Upper lobe of left lung (tissue), 6 donors: ENCODE data around the gene UBL3. TPM values are rescaled to one million over a fixed set of nuclear protein-coding genes. Genes with fewer than 3 reads are reported as not detected.

ENCODE experiments used
- ATAC-seq, 2 donors: fragments of 200-7000 bp; cut with Tn5 transposase; one replicate each; pipeline ENCODE4 v1.9.1; 2022; ENCODE audit warnings: mild to moderate bottlenecking in 2 of 2, moderate library complexity in 2 of 2; ENCODE audit not compliant: low FRiP score in 2 of 2
- DNase-seq, 2 donors: peaks; one replicate each; pipeline ENCODE4 v3.0.0-alpha.2; 2019 to 2020
- H3K27ac ChIP-seq, 4 donors: fragments of 200-600 bp; sonication (generic); one replicate each; pipeline ENCODE4 v1.5.1; 2016 to 2019
- H3K27me3 ChIP-seq, 4 donors: fragments of 200-600 bp; sonication (generic); one replicate each; pipeline ENCODE4 v1.5.1; 2017 to 2019
- H3K36me3 ChIP-seq, 4 donors: fragments of 200-600 bp; sonication (generic); one replicate each; pipeline ENCODE4 v1.5.1; 2016 to 2019
- H3K4me1 ChIP-seq, 4 donors: fragments of 200-600 bp; sonication (generic); one replicate each; pipeline ENCODE4 v1.5.1; 2018 to 2019
- H3K4me3 ChIP-seq, 4 donors: fragments of 200-600 bp; sonication (generic); one replicate each; pipeline ENCODE4 v1.5.1; 2017 to 2019; ENCODE audit warnings: mild to moderate bottlenecking in 2 of 4, moderate library complexity in 1 of 4
- H3K9me3 ChIP-seq, 4 donors: fragments of 200-600 bp; sonication (generic); one replicate each; pipeline ENCODE4 v1.5.1; 2018 to 2019
- EP300 ChIP-seq, 4 donors: sonication (generic); formaldehyde crosslinking; IDR thresholded peaks; one replicate each; pipeline ENCODE4 v1.5.1; 2017; ENCODE audit warnings: antibody characterized with exemption in 4 of 4, control low read depth in 2 of 4
- POLR2A ChIP-seq, 4 donors: fragments of 450-650 bp; IDR thresholded peaks; one replicate each; pipeline ENCODE4 v1.5.1; 2016 to 2017; ENCODE audit warnings: antibody characterized with exemption in 4 of 4, mild to moderate bottlenecking in 2 of 4
- POLR2AphosphoS5 ChIP-seq, 2 donors: sonication (generic); formaldehyde crosslinking; IDR thresholded peaks; one replicate each; pipeline ENCODE4 v1.5.1; 2017; ENCODE audit warnings: antibody characterized with exemption in 2 of 2
- WGBS, 2 donors: methylation state at CpG; one replicate each; pipeline ENCODE4 v1.1.5; 2017 to 2018; 5-methylcytosine and 5-hydroxymethylcytosine counted together
- total RNA-seq, 6 donors: library from RNA; depleted of rRNA in 4 of 6; stranded (reverse); fragments of >200 nt in 4 of 6; gene quantifications; one replicate each; pipeline versions ENCODE4 v1.1.0 to v1.2.1, GENCODE V29; 2016 to 2021
- TF ChIP-seq, protein P1 (sequence below), 6 experiments: fragments of 450-650 bp in 4 of 6; fragments of 200-600 bp in 2 of 6; sonication (generic) in 2 of 6; IDR thresholded peaks; one replicate each; pipeline ENCODE4 v1.5.1; 2016 to 2019; ENCODE audit warnings: antibody characterized with exemption in 6 of 6
- donor health status: DM: no; HTN: no; CAD: no; lungs with moderate emphysema.
- donor health status: DM: no; HTN: yes; CAD: no; lungs with severe emphysema.

The UBL3 gene
- total RNA-seq, 6 donors from 2014 or later: 32.5 to 122 (median 53.3) TPM

DNA sequence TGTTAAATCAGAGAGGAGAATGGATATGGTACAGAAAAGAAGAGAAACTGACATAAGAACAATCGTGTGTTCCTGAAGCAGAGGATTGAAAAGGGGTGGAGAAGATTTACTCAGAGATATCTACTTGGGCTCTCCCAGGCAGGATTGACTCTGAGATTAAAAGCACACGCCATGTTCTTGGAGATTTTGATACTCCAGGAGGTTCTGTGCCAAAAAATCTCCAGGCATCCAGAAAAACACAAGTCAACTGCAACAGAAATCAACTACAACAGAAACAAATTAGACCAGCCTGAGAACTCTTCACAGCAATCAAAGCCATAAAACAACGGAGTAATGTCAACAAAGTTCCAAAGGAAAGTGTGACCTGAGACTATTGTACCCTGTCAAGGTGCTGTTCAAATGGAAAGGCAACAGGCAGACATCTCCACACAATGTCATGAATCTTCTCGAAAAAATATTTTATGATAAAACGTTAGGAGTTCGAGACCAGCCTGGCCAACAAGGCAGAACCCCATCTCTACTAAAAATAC, 104.2 kb downstream of the UBL3 start:
- no peaks in the 10 kb centered on the region for H3K4me1 ChIP-seq
- ATAC-seq (no peak), DNase-seq (no peak)
- no peak overlapping the region for H3K4me3 ChIP-seq
- no peaks in the 10 kb centered on the region for H3K9me3 ChIP-seq
- H3K36me3 ChIP-seq: no peaks in the 10 kb centered on the region
- H3K27me3 ChIP-seq: no peaks in the 10 kb centered on the region
- no peak overlapping the region for H3K27ac ChIP-seq
- WGBS, 2 donors: 64 to 66% methylated on average over 6 of the region's 6 CpGs
- TF ChIP-seq EP300 (IDR thresholded peaks at IDR 0.05) (no peak), POLR2A (IDR thresholded peaks at IDR 0.05) (no peak), POLR2AphosphoS5 (IDR thresholded peaks at IDR 0.05) (no peak)

DNA sequence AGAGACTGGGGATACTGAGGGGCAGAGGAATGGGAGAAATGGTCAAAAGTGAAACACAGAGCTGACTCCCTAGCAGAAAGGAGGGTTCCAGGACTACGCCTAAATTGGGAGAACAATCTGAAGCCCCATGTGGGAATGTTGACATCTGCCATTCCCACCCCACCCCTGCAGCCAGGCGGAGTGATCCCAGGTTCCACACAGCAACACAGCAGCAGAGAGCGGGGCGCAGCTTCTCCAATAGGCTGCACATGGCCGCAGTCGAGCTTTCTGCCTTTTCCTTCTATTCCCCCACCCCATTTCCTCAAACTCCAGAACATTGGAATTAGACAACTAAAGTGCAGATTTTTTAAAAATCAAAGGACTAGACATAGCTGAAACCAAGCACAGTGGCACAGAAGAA, 104.7 kb downstream of the UBL3 start:
- DNase-seq: no peak
- Histone ChIP-seq H3K9me3 (no peaks in the 10 kb centered on the region), H3K4me3 (no peak overlapping the region), H3K36me3 (no peaks in the 10 kb centered on the region), H3K27ac (no peak overlapping the region), H3K27me3 (no peaks in the 10 kb centered on the region), H3K4me1 (no peaks in the 10 kb centered on the region)
- TF ChIP-seq POLR2AphosphoS5 (IDR thresholded peaks at IDR 0.05) (no peak), EP300 (IDR thresholded peaks at IDR 0.05) (no peak), POLR2A (IDR thresholded peaks at IDR 0.05) (no peak)
- TF ChIP-seq, protein P1, sequence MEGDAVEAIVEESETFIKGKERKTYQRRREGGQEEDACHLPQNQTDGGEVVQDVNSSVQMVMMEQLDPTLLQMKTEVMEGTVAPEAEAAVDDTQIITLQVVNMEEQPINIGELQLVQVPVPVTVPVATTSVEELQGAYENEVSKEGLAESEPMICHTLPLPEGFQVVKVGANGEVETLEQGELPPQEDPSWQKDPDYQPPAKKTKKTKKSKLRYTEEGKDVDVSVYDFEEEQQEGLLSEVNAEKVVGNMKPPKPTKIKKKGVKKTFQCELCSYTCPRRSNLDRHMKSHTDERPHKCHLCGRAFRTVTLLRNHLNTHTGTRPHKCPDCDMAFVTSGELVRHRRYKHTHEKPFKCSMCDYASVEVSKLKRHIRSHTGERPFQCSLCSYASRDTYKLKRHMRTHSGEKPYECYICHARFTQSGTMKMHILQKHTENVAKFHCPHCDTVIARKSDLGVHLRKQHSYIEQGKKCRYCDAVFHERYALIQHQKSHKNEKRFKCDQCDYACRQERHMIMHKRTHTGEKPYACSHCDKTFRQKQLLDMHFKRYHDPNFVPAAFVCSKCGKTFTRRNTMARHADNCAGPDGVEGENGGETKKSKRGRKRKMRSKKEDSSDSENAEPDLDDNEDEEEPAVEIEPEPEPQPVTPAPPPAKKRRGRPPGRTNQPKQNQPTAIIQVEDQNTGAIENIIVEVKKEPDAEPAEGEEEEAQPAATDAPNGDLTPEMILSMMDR (IDR thresholded peaks at IDR 0.05): no peak
- no peak for ATAC-seq
- WGBS, 2 donors: 90 to 92% methylated on average over 6 of the region's 6 CpGs

DNA sequence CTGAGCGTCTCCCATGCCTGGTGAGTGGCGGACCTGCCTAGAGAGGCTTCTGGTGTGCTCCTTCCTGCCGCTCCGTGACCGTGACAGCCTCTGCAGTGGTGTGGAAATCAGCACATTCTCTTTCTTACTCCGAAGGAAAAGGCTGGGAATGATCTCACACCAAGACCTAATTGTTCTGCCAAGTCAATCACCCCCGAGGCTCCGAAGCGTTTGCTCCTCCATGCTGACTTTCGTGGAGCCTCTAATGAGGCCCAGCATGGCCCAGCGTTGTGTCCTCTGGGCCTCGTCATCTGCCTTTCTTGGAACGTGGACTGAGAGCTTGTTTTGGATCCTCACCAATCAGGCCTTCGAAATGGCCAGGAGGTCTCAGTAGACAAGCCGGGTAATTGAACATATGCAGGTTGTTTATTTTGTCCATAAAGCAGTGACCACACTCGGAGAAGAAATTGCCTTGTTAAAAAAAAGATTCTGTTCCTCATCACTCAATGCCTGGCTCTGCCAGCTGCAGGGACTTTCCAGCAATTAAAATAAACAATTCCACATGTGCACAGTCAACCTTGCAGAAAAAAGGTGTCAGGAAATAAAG, 107.1 kb downstream of the UBL3 start:
- no peaks in the 10 kb centered on the region for H3K9me3 ChIP-seq
- H3K4me3 ChIP-seq: no peak overlapping the region
- H3K27ac ChIP-seq: no peak overlapping the region
- TF ChIP-seq, protein P1 (IDR thresholded peaks at IDR 0.05): no peak
- TF ChIP-seq POLR2AphosphoS5 (IDR thresholded peaks at IDR 0.05) (no peak), EP300 (IDR thresholded peaks at IDR 0.05) (no peak), POLR2A (IDR thresholded peaks at IDR 0.05) (no peak)
- no peak for DNase-seq
- peak in 1 of 2 donors; percentile 77 for ATAC-seq
- no peaks in the 10 kb centered on the region for H3K27me3 ChIP-seq
- H3K4me1 ChIP-seq: no peaks in the 10 kb centered on the region
- no peaks in the 10 kb centered on the region for H3K36me3 ChIP-seq
- WGBS, 2 donors: 59 to 70% methylated on average over 12 to 16 of the region's 16 CpGs

DNA sequence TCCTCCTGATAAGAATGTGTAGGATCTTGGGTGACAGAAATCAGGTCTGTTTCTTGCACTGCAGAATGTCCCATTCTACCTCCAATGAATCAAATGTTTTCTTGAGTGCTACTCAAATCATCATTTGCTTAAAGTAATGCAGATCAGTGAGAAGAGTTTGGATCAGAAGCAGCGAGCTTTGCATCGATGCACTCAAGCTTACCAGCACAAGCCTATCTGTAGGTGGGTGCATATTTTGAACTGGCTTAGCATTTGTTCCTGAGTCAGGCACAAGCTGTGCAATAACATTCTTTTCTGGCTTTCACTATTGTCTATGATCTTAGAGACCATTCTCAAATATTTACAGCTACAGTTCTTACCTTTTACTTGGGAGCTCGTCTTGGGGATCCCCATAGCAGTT, 109.5 kb downstream of the UBL3 start:
- no peak for ATAC-seq
- 86 to 92% methylated on average over 3 of the region's 3 CpGs for WGBS, 2 donors
- Histone ChIP-seq H3K27ac (no peak overlapping the region), H3K36me3 (no peaks in the 10 kb centered on the region), H3K4me3 (no peak overlapping the region), H3K4me1 (no peaks in the 10 kb centered on the region), H3K27me3 (peaks cover 0 to 2% (median 0%) of the 10 kb centered on the region in 4 donors), H3K9me3 (no peaks in the 10 kb centered on the region)
- TF ChIP-seq POLR2A (IDR thresholded peaks at IDR 0.05) (no peak), EP300 (IDR thresholded peaks at IDR 0.05) (no peak), POLR2AphosphoS5 (IDR thresholded peaks at IDR 0.05) (no peak)
- TF ChIP-seq, protein P1 (IDR thresholded peaks at IDR 0.05): no peak
- DNase-seq: no peak

DNA sequence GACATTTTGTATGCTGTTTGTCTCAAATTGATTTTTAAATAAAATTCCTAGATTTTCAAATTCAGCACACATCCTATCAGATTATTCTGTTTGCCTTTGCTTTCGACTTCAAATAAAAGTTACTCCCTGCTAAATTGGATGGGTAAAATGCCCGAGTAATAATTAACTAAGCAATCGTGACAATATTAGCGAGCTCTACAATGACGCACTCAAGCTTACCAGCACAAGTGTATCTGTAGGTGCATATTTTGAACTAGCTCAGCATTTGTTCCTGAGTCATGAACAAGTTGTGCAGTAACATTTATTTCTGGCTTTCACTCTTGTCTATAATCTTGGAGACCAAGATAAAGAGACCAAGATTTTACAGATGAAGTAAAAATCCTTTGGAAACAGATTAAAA, 113.4 kb downstream of the UBL3 start:
- TF ChIP-seq, protein P1 (IDR thresholded peaks at IDR 0.05): no peak
- TF ChIP-seq POLR2A (IDR thresholded peaks at IDR 0.05) (no peak), EP300 (IDR thresholded peaks at IDR 0.05) (no peak), POLR2AphosphoS5 (IDR thresholded peaks at IDR 0.05) (no peak)
- DNase-seq (no peak), ATAC-seq (no peak)
- Histone ChIP-seq H3K27ac (no peak overlapping the region), H3K4me3 (no peak overlapping the region), H3K9me3 (no peaks in the 10 kb centered on the region), H3K4me1 (no peaks in the 10 kb centered on the region), H3K27me3 (peaks cover 0 to 2% (median 0%) of the 10 kb centered on the region in 4 donors), H3K36me3 (no peaks in the 10 kb centered on the region)
- WGBS, 2 donors: 67 to 78% methylated on average over 5 of the region's 5 CpGs
